Measurements from ENCODE around the gene FBXW4. TPM values are rescaled to one million over a fixed set of nuclear protein-coding genes. Genes with fewer than 3 reads are reported as not detected.
"Not testable (repeated sequence)": the region's sequence is repeated elsewhere in the genome, so short reads cannot be mapped to it uniquely, and the experiment has no call there.

The FBXW4 gene
- total and polyA plus RNA-seq, 9 of the 15 experiments (the other 6 are each of a cell fraction or from before 2014, with no cell fraction given), result 1.0 to 10.6 (median 5.4) TPM

GRCh38 chr10:101595591-101596433, 99.2 kb downstream of the FBXW4 start (continued):
- no peak for TF ChIP-seq ZBTB33 (CRISPR knock-in tag; IDR thresholded peaks at IDR 0.05)
- no peak for TF ChIP-seq FOXP1 (CRISPR knock-in tag; IDR thresholded peaks at IDR 0.05)

- H4K20me1 ChIP-seq (replicated peaks; ENCODE audit: control insufficient read depth, insufficient read depth, low read length); BruUV-seq (replicated peaks); in situ Hi-C loops (cut with MboI); intact Hi-C loops (cut with micrococcal nuclease); H3K36me3 ChIP-seq (ENCODE audit: control insufficient read depth, insufficient read depth, low read length); H3K4me2 ChIP-seq (ENCODE audit: insufficient read depth, low read length); H3K27ac ChIP-seq (ENCODE audit: extremely low read depth, low read depth, low read length); H2AFZ ChIP-seq (ENCODE audit: low read depth, low read length); H3K79me2 ChIP-seq (ENCODE audit: control insufficient read depth, insufficient read depth, low read length); CTCF ChIA-PET (ENCODE audit: low intra/inter-chr PET ratio); H3K27me3 ChIP-seq (ENCODE audit: control insufficient read depth in 2 of 2, insufficient read depth in 2 of 2, low read length in 2 of 2); H3K9me1 ChIP-seq (ENCODE audit: control insufficient read depth, insufficient read depth, low read length); DNase-seq (ENCODE audit: extremely low read depth in 1 of 4, low spot score in 3 of 4); H3K4me1 ChIP-seq (replicated peaks in 1 of 2; ENCODE audit: control insufficient read depth in 2 of 2, insufficient read depth in 2 of 2, low read length in 2 of 2); POLR2A ChIA-PET; H3K9me3 ChIP-seq (replicated peaks; ENCODE audit: control insufficient read depth, insufficient read depth, low read depth, low read length); H3K4me3 ChIP-seq; ATAC-seq; H3K9ac ChIP-seq (ENCODE audit: insufficient read depth in 1 of 2, low read depth in 2 of 2, low read length in 2 of 2); FAIRE-seq: not testable (repeated sequence)
- no CpG with 5 or more reads among the region's 2 CpGs for WGBS (ENCODE audit: insufficient coverage, low coverage, missing lambda C conversion rate)
These were observed 101.6 kb downstream of the FBXW4 start for GRCh38 chr10:101593331-101593730.

Measured in K562 (cell line).